ENCODE data around the gene UPF1. TPM values are rescaled to one million over a fixed set of nuclear protein-coding genes. Genes with fewer than 3 reads are reported as not detected.
A peak's percentile ranks its signal among the peaks of the same experiment; 100 is the strongest.

UPF1 gene
- total and polyA plus RNA-seq, 2 of the 13 experiments (the other 11 are each of a cell fraction or from before 2014, with no cell fraction given) = 16.9 to 41.8 TPM

DNA sequence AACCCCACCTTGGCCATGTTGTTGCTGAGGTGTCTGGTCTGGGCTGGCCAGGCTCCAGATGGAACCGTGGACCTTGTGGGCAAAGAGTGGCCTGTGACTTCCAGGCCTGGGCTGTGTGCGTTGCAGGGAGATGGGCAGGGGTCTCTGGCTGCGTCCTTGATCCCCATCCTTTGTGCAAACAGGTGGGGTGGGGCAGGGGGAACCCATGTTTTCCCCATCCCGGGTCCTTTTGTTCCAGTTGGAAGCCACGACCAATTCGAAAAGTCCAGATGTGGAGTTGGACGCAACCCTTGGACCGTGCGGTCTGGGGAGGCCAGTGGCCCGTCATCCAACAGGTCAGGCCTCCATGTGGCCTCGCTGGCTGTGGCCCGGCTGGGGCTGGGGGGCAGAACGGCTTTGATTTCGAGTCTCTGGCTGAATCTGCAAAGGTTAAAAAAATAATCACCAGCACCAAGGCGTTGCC, 27.6 kb upstream of the UPF1 start (continued):
- TF ChIP-seq HMG20A (CRISPR knock-in tag; IDR thresholded peaks at IDR 0.05; ENCODE audit: borderline replicate concordance) (no peak), TAF15 (IDR thresholded peaks at IDR 0.05; ENCODE audit: low read depth, low read length, poor library complexity, severe bottlenecking) (no peak), HNRNPLL (IDR thresholded peaks at IDR 0.05; ENCODE audit: low read depth, low read length, poor library complexity, severe bottlenecking) (peak; percentile 30), ZNF850 (CRISPR knock-in tag; conservative IDR thresholded peaks at IDR 0.05) (no peak), RBM22 (optimal IDR thresholded peaks at IDR 0.05; ENCODE audit: low read length) (no peak), ZFAT (CRISPR knock-in tag; conservative IDR thresholded peaks at IDR 0.05) (no peak), NR2C2 (CRISPR knock-in tag; IDR thresholded peaks at IDR 0.05; ENCODE audit: borderline replicate concordance) (no peak), ZFP41 (CRISPR knock-in tag; IDR thresholded peaks at IDR 0.05; ENCODE audit: borderline replicate concordance) (no peak), ESRRA (CRISPR knock-in tag; IDR thresholded peaks at IDR 0.05; ENCODE audit: low read depth) (peak; percentile 49; the same call in 1 of the 2 replicates)
- TF ChIP-seq, protein P1, sequence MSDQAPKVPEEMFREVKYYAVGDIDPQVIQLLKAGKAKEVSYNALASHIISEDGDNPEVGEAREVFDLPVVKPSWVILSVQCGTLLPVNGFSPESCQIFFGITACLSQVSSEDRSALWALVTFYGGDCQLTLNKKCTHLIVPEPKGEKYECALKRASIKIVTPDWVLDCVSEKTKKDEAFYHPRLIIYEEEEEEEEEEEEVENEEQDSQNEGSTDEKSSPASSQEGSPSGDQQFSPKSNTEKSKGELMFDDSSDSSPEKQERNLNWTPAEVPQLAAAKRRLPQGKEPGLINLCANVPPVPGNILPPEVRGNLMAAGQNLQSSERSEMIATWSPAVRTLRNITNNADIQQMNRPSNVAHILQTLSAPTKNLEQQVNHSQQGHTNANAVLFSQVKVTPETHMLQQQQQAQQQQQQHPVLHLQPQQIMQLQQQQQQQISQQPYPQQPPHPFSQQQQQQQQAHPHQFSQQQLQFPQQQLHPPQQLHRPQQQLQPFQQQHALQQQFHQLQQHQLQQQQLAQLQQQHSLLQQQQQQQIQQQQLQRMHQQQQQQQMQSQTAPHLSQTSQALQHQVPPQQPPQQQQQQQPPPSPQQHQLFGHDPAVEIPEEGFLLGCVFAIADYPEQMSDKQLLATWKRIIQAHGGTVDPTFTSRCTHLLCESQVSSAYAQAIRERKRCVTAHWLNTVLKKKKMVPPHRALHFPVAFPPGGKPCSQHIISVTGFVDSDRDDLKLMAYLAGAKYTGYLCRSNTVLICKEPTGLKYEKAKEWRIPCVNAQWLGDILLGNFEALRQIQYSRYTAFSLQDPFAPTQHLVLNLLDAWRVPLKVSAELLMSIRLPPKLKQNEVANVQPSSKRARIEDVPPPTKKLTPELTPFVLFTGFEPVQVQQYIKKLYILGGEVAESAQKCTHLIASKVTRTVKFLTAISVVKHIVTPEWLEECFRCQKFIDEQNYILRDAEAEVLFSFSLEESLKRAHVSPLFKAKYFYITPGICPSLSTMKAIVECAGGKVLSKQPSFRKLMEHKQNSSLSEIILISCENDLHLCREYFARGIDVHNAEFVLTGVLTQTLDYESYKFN (CRISPR knock-in tag; conservative IDR thresholded peaks at IDR 0.05) = peak; percentile 64
- TF ChIP-seq, protein P2, sequence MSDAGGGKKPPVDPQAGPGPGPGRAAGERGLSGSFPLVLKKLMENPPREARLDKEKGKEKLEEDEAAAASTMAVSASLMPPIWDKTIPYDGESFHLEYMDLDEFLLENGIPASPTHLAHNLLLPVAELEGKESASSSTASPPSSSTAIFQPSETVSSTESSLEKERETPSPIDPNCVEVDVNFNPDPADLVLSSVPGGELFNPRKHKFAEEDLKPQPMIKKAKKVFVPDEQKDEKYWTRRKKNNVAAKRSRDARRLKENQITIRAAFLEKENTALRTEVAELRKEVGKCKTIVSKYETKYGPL (CRISPR knock-in tag; IDR thresholded peaks at IDR 0.05) = no peak
- TF ChIP-seq, protein P3, sequence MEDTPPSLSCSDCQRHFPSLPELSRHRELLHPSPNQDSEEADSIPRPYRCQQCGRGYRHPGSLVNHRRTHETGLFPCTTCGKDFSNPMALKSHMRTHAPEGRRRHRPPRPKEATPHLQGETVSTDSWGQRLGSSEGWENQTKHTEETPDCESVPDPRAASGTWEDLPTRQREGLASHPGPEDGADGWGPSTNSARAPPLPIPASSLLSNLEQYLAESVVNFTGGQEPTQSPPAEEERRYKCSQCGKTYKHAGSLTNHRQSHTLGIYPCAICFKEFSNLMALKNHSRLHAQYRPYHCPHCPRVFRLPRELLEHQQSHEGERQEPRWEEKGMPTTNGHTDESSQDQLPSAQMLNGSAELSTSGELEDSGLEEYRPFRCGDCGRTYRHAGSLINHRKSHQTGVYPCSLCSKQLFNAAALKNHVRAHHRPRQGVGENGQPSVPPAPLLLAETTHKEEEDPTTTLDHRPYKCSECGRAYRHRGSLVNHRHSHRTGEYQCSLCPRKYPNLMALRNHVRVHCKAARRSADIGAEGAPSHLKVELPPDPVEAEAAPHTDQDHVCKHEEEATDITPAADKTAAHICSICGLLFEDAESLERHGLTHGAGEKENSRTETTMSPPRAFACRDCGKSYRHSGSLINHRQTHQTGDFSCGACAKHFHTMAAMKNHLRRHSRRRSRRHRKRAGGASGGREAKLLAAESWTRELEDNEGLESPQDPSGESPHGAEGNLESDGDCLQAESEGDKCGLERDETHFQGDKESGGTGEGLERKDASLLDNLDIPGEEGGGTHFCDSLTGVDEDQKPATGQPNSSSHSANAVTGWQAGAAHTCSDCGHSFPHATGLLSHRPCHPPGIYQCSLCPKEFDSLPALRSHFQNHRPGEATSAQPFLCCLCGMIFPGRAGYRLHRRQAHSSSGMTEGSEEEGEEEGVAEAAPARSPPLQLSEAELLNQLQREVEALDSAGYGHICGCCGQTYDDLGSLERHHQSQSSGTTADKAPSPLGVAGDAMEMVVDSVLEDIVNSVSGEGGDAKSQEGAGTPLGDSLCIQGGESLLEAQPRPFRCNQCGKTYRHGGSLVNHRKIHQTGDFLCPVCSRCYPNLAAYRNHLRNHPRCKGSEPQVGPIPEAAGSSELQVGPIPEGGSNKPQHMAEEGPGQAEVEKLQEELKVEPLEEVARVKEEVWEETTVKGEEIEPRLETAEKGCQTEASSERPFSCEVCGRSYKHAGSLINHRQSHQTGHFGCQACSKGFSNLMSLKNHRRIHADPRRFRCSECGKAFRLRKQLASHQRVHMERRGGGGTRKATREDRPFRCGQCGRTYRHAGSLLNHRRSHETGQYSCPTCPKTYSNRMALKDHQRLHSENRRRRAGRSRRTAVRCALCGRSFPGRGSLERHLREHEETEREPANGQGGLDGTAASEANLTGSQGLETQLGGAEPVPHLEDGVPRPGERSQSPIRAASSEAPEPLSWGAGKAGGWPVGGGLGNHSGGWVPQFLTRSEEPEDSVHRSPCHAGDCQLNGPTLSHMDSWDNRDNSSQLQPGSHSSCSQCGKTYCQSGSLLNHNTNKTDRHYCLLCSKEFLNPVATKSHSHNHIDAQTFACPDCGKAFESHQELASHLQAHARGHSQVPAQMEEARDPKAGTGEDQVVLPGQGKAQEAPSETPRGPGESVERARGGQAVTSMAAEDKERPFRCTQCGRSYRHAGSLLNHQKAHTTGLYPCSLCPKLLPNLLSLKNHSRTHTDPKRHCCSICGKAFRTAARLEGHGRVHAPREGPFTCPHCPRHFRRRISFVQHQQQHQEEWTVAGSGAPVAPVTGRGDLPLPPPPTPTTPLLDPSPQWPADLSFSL (CRISPR knock-in tag; IDR thresholded peaks at IDR 0.05) = 0 out of 2 replicates have a peak, but pooled peaks have one; percentile 20
- TF ChIP-seq, protein P4, sequence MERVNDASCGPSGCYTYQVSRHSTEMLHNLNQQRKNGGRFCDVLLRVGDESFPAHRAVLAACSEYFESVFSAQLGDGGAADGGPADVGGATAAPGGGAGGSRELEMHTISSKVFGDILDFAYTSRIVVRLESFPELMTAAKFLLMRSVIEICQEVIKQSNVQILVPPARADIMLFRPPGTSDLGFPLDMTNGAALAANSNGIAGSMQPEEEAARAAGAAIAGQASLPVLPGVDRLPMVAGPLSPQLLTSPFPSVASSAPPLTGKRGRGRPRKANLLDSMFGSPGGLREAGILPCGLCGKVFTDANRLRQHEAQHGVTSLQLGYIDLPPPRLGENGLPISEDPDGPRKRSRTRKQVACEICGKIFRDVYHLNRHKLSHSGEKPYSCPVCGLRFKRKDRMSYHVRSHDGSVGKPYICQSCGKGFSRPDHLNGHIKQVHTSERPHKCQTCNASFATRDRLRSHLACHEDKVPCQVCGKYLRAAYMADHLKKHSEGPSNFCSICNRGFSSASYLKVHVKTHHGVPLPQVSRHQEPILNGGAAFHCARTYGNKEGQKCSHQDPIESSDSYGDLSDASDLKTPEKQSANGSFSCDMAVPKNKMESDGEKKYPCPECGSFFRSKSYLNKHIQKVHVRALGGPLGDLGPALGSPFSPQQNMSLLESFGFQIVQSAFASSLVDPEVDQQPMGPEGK (CRISPR knock-in tag; IDR thresholded peaks at IDR 0.05) = peak; percentile 76
- TF ChIP-seq, protein P5, sequence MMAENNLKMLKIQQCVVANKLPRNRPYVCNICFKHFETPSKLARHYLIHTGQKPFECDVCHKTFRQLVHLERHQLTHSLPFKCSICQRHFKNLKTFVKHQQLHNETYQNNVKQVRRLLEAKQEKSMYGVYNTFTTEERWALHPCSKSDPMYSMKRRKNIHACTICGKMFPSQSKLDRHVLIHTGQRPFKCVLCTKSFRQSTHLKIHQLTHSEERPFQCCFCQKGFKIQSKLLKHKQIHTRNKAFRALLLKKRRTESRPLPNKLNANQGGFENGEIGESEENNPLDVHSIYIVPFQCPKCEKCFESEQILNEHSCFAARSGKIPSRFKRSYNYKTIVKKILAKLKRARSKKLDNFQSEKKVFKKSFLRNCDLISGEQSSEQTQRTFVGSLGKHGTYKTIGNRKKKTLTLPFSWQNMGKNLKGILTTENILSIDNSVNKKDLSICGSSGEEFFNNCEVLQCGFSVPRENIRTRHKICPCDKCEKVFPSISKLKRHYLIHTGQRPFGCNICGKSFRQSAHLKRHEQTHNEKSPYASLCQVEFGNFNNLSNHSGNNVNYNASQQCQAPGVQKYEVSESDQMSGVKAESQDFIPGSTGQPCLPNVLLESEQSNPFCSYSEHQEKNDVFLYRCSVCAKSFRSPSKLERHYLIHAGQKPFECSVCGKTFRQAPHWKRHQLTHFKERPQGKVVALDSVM (CRISPR knock-in tag; IDR thresholded peaks at IDR 0.05) = peak; percentile 70

All from HepG2 (cell line).